CD4-positive, alpha-beta T cell treated with Interleukin-17A for 1 hour (primary cell): ENCODE data around the gene CDC42BPA.

Experiments used
- DNase-seq: peaks from one replicate; pipeline ENCODE4 v3.0.0-alpha.2; 2020

Gene CDC42BPA

GRCh38 chr1:227335242-227336020, 17.1 kb upstream of the CDC42BPA start:
- no peak for DNase-seq

- DNase-seq, result no peak
These were observed 15.1 kb upstream of the CDC42BPA start for GRCh38 chr1:227333423-227333822.

- no peak for DNase-seq
These were observed 12.2 kb upstream of the CDC42BPA start for GRCh38 chr1:227330279-227331076.

- DNase-seq, result no peak
These were observed 10.2 kb upstream of the CDC42BPA start for GRCh38 chr1:227328405-227329019.

- no peak for DNase-seq
These were observed 6.9 kb upstream of the CDC42BPA start for GRCh38 chr1:227325156-227325555.

GRCh38 chr1:227323967-227324268, 5.6 kb upstream of the CDC42BPA start:
- DNase-seq, result no peak

GRCh38 chr1:227323171-227323966, 5.1 kb upstream of the CDC42BPA start:
- DNase-seq, result no peak

- DNase-seq, result no peak
These were observed 4.1 kb upstream of the CDC42BPA start for GRCh38 chr1:227322376-227322775.

- DNase-seq, result no peak
These were observed 2.7 kb upstream of the CDC42BPA start for GRCh38 chr1:227321035-227321434.

GRCh38 chr1:227320476-227320875, 2.2 kb upstream of the CDC42BPA start:
- no peak for DNase-seq

- DNase-seq, result no peak
These were observed 738 bp upstream of the CDC42BPA start for GRCh38 chr1:227318853-227319607.

GRCh38 chr1:227317523-227318015, 723 bp downstream of the CDC42BPA start:
- no peak for DNase-seq

GRCh38 chr1:227317011-227317451, 1.3 kb downstream of the CDC42BPA start:
- no peak for DNase-seq

GRCh38 chr1:227316456-227316855, 1.8 kb downstream of the CDC42BPA start:
- DNase-seq, result no peak

- no peak for DNase-seq
These were observed 2.5 kb downstream of the CDC42BPA start for GRCh38 chr1:227315629-227316346.

GRCh38 chr1:227314014-227314848, 4.1 kb downstream of the CDC42BPA start:
- no peak for DNase-seq

- no peak for DNase-seq
These were observed 5.8 kb downstream of the CDC42BPA start for GRCh38 chr1:227312361-227313025.

GRCh38 chr1:227311389-227312001, 6.8 kb downstream of the CDC42BPA start:
- DNase-seq, result no peak
